ENCODE measurements around the gene OLFML2B.

The OLFML2B gene

DNA sequence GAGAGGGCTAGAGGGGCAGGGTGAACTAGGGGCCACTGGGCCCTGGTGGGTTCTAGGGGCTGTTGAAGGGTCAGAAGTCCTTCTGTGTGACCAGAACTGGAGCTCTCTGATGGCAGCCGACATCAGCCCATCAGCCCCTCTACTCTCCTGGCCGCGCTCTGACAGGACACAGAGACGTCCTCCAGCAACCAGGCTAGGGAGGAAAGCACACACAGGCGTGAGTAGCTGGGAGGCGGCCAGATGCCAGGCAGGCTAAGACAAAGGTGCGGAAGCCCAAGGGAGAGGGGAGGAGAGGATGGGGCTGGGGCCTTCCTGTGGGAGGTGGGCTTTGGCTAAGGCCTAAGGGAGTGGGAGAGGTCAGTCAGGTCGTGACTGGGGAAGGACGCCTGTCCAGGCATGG lies 50.8 kb downstream of the OLFML2B start:
- DNase-seq, result no peak

DNA sequence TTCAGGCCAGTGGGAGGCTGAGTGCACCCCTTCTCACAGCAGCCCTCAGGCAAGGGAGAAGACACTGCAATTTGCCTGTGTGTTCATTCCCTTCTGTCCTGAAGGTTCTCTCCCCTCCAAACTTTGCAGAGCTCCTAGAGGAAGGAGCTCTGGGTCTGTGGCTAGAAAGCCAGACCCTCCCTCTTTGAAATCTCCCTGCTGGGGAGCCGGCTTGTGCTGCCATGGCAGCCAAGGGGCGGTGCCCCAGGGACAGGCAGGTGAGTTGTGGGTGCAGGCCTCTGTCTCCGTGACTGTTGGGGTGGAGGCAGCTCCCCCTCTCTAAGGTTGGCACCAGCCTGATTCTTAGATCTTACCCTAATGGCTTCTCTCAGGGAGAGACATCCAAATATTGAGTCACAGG lies 53.0 kb downstream of the OLFML2B start:
- DNase-seq, result no peak

DNA sequence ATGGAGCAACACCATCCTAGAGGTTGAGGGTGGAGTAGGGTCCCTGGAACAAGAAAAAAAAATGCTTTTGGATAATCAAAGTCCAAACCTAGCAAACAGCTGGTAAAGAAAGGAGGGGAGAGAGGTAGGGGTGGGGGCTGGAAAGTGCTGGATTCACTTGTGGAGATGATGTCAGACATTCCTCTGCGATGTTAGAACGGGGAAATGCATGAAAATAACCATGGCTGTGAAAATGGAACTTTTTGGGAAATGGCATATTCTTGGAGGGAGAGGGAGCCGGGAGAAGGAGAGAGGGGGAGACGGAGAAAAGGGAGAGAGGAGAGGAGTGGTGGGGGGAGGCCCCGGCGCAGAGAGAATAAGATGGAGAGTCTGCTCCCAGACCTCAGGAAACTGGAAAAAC lies 53.6 kb downstream of the OLFML2B start:
- DNase-seq, result no peak

- no peak for DNase-seq
These were observed 57.6 kb downstream of the OLFML2B start for GRCh38 chr1:161966067-161966466.

- DNase-seq, result no peak
These were observed 61.4 kb downstream of the OLFML2B start for GRCh38 chr1:161962091-161962887.

GRCh38 chr1:161958425-161958824 lies 65.2 kb downstream of the OLFML2B start:
- no peak for DNase-seq

DNA sequence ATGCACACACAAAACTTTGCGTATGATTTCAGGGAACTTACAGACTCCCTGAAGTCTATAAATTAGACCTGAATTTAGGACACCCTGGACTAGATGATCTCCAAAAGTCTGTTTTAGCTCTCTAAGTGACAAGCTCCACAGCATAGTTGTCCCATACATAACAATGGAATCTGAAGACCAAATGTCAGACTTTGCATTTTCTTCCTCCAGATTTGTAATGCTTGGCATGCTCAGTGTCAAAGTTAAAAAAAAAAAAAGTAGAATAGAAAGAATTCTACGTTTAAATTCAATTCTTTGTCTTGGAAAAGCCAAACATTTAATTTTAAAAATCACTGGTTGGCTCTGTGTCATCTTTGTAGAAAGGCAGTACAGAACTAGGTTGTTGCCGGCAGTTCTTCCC lies 66.7 kb downstream of the OLFML2B start:
- DNase-seq, result no peak

- DNase-seq, result no peak
These were observed 67.6 kb downstream of the OLFML2B start for GRCh38 chr1:161956097-161956496.

- no peak for DNase-seq
These were observed 68.1 kb downstream of the OLFML2B start for GRCh38 chr1:161955606-161956005.

- no peak for DNase-seq
These were observed 69.2 kb downstream of the OLFML2B start for GRCh38 chr1:161954466-161954865.

DNA sequence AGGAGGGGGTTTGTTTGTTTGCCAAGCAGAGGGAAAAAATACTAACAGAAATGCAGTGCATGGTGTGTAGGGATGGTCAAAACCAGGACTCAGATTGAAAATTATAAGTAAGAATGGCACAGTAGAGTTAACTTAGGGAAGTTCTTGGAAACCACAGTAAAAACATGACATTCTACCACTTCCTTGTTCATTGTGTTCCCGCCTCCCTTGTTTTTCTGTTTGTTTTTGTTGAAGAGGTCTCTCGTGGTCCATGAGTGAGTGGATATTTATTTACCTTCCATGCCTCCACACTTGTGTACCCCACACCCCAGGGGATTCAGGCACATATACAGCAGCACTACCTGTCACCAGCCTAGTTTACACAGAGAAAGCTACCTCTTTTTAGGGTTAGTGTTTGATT lies 69.6 kb downstream of the OLFML2B start:
- DNase-seq, result no peak

DNA sequence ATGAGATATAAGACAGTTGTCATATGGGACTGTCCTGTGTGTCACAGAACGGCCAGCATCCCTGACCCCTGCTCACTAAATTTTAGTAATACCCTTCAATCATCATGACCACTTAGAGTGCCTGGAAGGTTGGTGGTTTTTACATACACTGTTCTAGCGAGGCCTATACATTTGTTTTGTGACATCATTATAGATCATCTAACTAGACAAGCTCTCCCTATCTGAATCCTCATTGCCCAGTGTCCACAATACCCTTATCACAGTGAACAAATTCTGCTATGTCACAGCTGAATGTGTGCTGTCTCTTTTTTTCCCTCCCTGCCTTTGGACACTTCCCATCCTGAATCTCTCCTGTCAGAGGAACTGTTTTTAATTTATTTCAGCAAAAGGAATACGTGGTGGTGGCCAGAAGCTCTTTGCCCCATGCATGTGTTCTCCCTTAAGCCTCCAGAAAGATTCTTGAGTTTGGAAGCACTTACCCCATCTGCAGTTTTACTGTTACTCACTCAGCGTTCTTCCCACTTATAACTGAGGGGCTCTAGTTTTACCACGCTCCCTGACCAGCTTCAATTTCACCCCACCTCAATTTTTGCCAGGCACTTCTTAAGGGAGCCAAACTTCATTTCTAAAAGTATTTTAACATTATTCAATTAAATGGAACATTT lies 70.3 kb downstream of the OLFML2B start:
- no peak for DNase-seq

- DNase-seq, result no peak
These were observed 71.0 kb downstream of the OLFML2B start for GRCh38 chr1:161952607-161953172.

GRCh38 chr1:161951646-161952045 lies 72.0 kb downstream of the OLFML2B start:
- DNase-seq, result no peak

- no peak for DNase-seq
These were observed 73.3 kb downstream of the OLFML2B start for GRCh38 chr1:161950377-161950776.

- no peak for DNase-seq
These were observed 74.1 kb downstream of the OLFML2B start for GRCh38 chr1:161949548-161949947.

- DNase-seq, result no peak
These were observed 75.2 kb downstream of the OLFML2B start for GRCh38 chr1:161948435-161948834.

GRCh38 chr1:161946071-161946987 lies 77.3 kb downstream of the OLFML2B start:
- no peak for DNase-seq

GRCh38 chr1:161945306-161946060 lies 78.2 kb downstream of the OLFML2B start:
- no peak for DNase-seq

GRCh38 chr1:161944381-161944780 lies 79.3 kb downstream of the OLFML2B start:
- DNase-seq, result no peak

GRCh38 chr1:161943737-161944136 lies 79.9 kb downstream of the OLFML2B start:
- no peak for DNase-seq

- DNase-seq, result no peak
These were observed 81.8 kb downstream of the OLFML2B start for GRCh38 chr1:161941726-161942436.

Measured in cortex of kidney (tissue), 1 donor.